OCI-LY3 (cell line): ENCODE data around the gene UBAP1.

Source experiments
- EZH2phosphoT487 ChIP-seq: fragments of 200-600 bp; shearing (Covaris generic); IDR thresholded peaks from 2 replicates; pipeline ENCODE4 v1.6.1; 2018; ENCODE audit warnings: antibody characterized with exemption, mixed run types, low read depth
- TF ChIP-seq, protein P1 (sequence below): fragments of 200-600, 300-600 bp; sonication (generic); IDR thresholded peaks from 2 replicates; pipeline ENCODE4 v1.5.1; 2014; ENCODE audit warnings: antibody characterized with exemption, low read length, low read depth

DNA sequence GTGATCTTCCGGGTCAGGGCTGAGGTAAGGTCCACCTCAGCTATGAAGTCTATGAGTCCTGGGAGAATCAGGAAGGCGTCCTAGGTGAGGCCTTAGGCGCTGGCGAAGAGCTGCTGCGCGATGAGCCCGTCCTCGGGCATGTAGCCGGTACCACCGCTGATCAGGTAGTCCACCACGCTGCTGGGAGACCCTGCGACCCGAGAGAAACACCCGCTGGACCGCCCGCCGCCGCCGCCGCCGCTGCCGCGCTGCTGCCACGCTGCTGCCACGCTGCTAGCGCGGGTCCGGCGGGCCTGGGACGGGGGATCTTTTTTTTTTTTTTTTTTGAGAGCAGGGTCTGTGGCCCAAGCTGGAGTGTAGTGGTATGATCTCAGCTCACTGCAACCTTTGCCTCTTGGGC is 44.3 kb upstream of the UBAP1 start:
- TF ChIP-seq, protein P1, sequence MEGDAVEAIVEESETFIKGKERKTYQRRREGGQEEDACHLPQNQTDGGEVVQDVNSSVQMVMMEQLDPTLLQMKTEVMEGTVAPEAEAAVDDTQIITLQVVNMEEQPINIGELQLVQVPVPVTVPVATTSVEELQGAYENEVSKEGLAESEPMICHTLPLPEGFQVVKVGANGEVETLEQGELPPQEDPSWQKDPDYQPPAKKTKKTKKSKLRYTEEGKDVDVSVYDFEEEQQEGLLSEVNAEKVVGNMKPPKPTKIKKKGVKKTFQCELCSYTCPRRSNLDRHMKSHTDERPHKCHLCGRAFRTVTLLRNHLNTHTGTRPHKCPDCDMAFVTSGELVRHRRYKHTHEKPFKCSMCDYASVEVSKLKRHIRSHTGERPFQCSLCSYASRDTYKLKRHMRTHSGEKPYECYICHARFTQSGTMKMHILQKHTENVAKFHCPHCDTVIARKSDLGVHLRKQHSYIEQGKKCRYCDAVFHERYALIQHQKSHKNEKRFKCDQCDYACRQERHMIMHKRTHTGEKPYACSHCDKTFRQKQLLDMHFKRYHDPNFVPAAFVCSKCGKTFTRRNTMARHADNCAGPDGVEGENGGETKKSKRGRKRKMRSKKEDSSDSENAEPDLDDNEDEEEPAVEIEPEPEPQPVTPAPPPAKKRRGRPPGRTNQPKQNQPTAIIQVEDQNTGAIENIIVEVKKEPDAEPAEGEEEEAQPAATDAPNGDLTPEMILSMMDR = no peak
- no peak for TF ChIP-seq EZH2phosphoT487
